ENCODE measurements around the gene P4HA1. TPM values are rescaled to one million over a fixed set of nuclear protein-coding genes. Genes with fewer than 3 reads are reported as not detected.

P4HA1 gene
- total and polyA plus RNA-seq, 9 of the 15 experiments (the other 6 are each of a cell fraction or from before 2014, with no cell fraction given), result 20.2 to 177 (median 28.6) TPM

GRCh38 chr10:73141603-73142002, 44.9 kb upstream of the P4HA1 start:
- H3K9ac ChIP-seq (ENCODE audit: insufficient read depth in 1 of 2, low read depth in 2 of 2, low read length in 2 of 2), result no peak overlapping the region
- no peaks in the 10 kb centered on the region for H3K9me3 ChIP-seq (replicated peaks; ENCODE audit: control insufficient read depth, insufficient read depth, low read depth, low read length)
- no peaks in the 10 kb centered on the region for H4K20me1 ChIP-seq (replicated peaks; ENCODE audit: control insufficient read depth, insufficient read depth, low read length)
- POLR2A ChIA-PET, result interaction anchor here (2.0 kb wide), 1 partner anchor 9 kb away, joined by 4 read pairs; no protein-coding TSS in a partner anchor
- intact Hi-C loops (cut with micrococcal nuclease), result no loop called here
- no peak overlapping the region for H2AFZ ChIP-seq (ENCODE audit: low read depth, low read length)
- no peak overlapping the region for H3K4me2 ChIP-seq (ENCODE audit: insufficient read depth, low read length)
- no peak overlapping the region for H3K27ac ChIP-seq (ENCODE audit: extremely low read depth, low read depth, low read length)
- peaks cover 73% of the 10 kb centered on the region for H3K36me3 ChIP-seq (ENCODE audit: control insufficient read depth, insufficient read depth, low read length)
- no peak for DNase-seq (ENCODE audit: extremely low read depth in 1 of 4, low spot score in 3 of 4)
- no peaks in the 10 kb centered on the region for H3K27me3 ChIP-seq (ENCODE audit: control insufficient read depth in 2 of 2, insufficient read depth in 2 of 2, low read length in 2 of 2)
- ATAC-seq, result no peak
- TF ChIP-seq SIRT6 (IDR thresholded peaks at IDR 0.05; ENCODE audit: low read depth, low read length), result no peak
- TF ChIP-seq ZNF316 (IDR thresholded peaks at IDR 0.05), result peak; percentile 76
- peak; percentile 43; the same call in 1 of the 2 replicates for TF ChIP-seq C11orf30 (IDR thresholded peaks at IDR 0.05; ENCODE audit: low read depth)
- peak; percentile 11; the same call in 1 of the 2 replicates for TF ChIP-seq MAFF (IDR thresholded peaks at IDR 0.05; ENCODE audit: low read length)
- peak; percentile 32; the same call in 1 of the 2 replicates for TF ChIP-seq MAFK (IDR thresholded peaks at IDR 0.05; ENCODE audit: low read length)
- no peak for TF ChIP-seq RHOXF2B (CRISPR knock-in tag; conservative IDR thresholded peaks at IDR 0.05)
- TF ChIP-seq CHD1 (IDR thresholded peaks at IDR 0.05; ENCODE audit: low read length), result no peak
- no peak for FAIRE-seq
- in situ Hi-C loops (cut with MboI), result no loop called here
- H3K4me3 ChIP-seq, result no peak overlapping the region
- CTCF ChIA-PET (ENCODE audit: low intra/inter-chr PET ratio), result no interaction called here
- H3K79me2 ChIP-seq (ENCODE audit: control insufficient read depth, insufficient read depth, low read length), result no peaks in the 10 kb centered on the region
- WGBS (ENCODE audit: insufficient coverage, low coverage, missing lambda C conversion rate), result 82% methylated on average over 3 of the region's 3 CpGs
- no TSS peak for BruUV-seq (replicated peaks)
- no peaks in the 10 kb centered on the region for H3K9me1 ChIP-seq (ENCODE audit: control insufficient read depth, insufficient read depth, low read length)
- no peaks in the 10 kb centered on the region for H3K4me1 ChIP-seq (replicated peaks in 1 of 2; ENCODE audit: control insufficient read depth in 2 of 2, insufficient read depth in 2 of 2, low read length in 2 of 2)

DNA sequence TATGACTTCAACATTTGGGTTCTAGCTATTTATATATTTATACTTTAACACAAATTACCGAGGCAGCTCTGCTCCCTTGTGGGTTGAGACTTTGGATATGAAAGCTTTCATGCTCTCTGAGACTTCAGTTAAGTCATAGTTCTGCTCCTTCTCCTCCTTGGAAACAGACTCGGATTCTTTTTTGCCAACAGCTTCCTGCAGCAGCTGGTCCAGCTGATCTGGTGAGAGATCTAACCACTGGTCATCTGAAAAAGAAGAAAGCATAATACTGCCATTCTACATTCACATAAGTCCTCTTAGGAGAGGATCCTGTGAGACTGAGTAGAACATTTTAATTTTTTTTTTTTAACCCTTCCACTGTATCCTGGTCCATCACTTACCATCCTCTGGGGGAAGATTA, 42.6 kb upstream of the P4HA1 start:
- no TSS peak for BruUV-seq (replicated peaks)
- ATAC-seq (no peak), DNase-seq (ENCODE audit: extremely low read depth in 1 of 4, low spot score in 3 of 4) (no peak), FAIRE-seq (no peak)
- in situ Hi-C loops (cut with MboI) (no loop called here), intact Hi-C loops (cut with micrococcal nuclease) (no loop called here)
- Histone ChIP-seq H4K20me1 (replicated peaks; ENCODE audit: control insufficient read depth, insufficient read depth, low read length) (no peaks in the 10 kb centered on the region), H3K27me3 (ENCODE audit: control insufficient read depth in 2 of 2, insufficient read depth in 2 of 2, low read length in 2 of 2) (no peaks in the 10 kb centered on the region), H3K4me3 (no peak overlapping the region), H3K9me1 (ENCODE audit: control insufficient read depth, insufficient read depth, low read length) (no peaks in the 10 kb centered on the region), H2AFZ (ENCODE audit: low read depth, low read length) (no peak overlapping the region), H3K36me3 (ENCODE audit: control insufficient read depth, insufficient read depth, low read length) (peaks cover 73% of the 10 kb centered on the region), H3K9me3 (replicated peaks; ENCODE audit: control insufficient read depth, insufficient read depth, low read depth, low read length) (no peaks in the 10 kb centered on the region), H3K4me1 (replicated peaks in 1 of 2; ENCODE audit: control insufficient read depth in 2 of 2, insufficient read depth in 2 of 2, low read length in 2 of 2) (no peaks in the 10 kb centered on the region), H3K27ac (ENCODE audit: extremely low read depth, low read depth, low read length) (no peak overlapping the region), H3K79me2 (ENCODE audit: control insufficient read depth, insufficient read depth, low read length) (no peaks in the 10 kb centered on the region), H3K4me2 (ENCODE audit: insufficient read depth, low read length) (no peak overlapping the region), H3K9ac (ENCODE audit: insufficient read depth in 1 of 2, low read depth in 2 of 2, low read length in 2 of 2) (no peak overlapping the region)
- ChIA-PET POLR2A (interaction anchor here (0.6 to 1.1 kb wide), 4 partner anchors 20 to 52 kb away, joined by 3 to 8 read pairs (median 3); partner anchors contain the start of gene P4HA1), CTCF (ENCODE audit: low intra/inter-chr PET ratio) (no interaction called here)
- 66% methylated on average over 2 of the region's 2 CpGs for WGBS (ENCODE audit: insufficient coverage, low coverage, missing lambda C conversion rate)
- TF ChIP-seq ZBTB40 (IDR thresholded peaks at IDR 0.05), result no peak
- no peak for TF ChIP-seq ZBTB40 (CRISPR knock-in tag; IDR thresholded peaks at IDR 0.05)
